Mammary epithelial cell (primary cell): ENCODE measurements around the gene CENPC.

Experiments used
- EZH2 ChIP-seq: IDR thresholded peaks from 2 replicates; pipeline ENCODE4 v1.6.1; 2012; ENCODE audit warnings: low read length, inconsistent platforms, borderline replicate concordance
- TF ChIP-seq, protein P1 (sequence below), 2 donors: IDR thresholded peaks in 1 of 2; conservative IDR thresholded peaks in 1 of 2; 2 replicates each; pipeline ENCODE4 v1.5.1; 2011 to 2012; ENCODE audit warnings: inconsistent platforms in 2 of 2, low read length in 2 of 2, mild to moderate bottlenecking in 2 of 2, control low read depth in 1 of 2, low read depth in 1 of 2; ENCODE audit not compliant: insufficient read depth in 1 of 2; ENCODE audit errors: extremely low read depth in 1 of 2

DNA sequence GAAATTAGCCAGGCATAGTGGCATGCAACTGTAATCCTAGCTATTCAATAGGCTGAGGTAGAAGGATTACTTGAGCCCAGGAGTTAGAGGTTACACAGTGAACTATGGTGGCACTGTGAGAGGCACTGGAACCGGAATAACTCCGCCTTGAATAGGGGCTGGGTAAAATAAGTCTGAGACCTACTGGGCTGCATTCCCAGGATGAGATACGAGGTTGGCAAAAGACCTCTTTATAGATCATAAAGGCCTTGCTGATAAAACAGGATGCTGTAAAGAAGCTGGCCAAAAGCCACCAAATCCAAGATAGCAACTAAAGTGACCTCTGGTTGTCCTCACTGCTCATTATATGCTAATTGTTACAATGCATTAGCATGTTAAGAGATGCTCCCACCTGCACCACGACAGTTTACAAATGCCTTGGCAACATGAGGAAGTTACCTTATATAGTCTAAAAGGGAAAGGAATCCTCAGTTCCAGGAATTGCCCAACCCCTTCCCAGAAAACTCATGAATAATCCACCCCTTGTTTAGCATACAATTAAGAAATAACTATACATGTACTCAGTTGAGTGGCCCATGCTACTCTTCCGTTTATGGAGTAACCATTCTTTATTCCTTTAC, 88.6 kb downstream of the CENPC start:
- TF ChIP-seq, protein P1, sequence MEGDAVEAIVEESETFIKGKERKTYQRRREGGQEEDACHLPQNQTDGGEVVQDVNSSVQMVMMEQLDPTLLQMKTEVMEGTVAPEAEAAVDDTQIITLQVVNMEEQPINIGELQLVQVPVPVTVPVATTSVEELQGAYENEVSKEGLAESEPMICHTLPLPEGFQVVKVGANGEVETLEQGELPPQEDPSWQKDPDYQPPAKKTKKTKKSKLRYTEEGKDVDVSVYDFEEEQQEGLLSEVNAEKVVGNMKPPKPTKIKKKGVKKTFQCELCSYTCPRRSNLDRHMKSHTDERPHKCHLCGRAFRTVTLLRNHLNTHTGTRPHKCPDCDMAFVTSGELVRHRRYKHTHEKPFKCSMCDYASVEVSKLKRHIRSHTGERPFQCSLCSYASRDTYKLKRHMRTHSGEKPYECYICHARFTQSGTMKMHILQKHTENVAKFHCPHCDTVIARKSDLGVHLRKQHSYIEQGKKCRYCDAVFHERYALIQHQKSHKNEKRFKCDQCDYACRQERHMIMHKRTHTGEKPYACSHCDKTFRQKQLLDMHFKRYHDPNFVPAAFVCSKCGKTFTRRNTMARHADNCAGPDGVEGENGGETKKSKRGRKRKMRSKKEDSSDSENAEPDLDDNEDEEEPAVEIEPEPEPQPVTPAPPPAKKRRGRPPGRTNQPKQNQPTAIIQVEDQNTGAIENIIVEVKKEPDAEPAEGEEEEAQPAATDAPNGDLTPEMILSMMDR (conservative IDR thresholded peaks at IDR 0.05 in 1 of 2, IDR thresholded peaks at IDR 0.05 in 1 of 2; ENCODE audit: extremely low read depth in 1 of 2, insufficient read depth in 1 of 2, low read depth in 1 of 2, low read length in 2 of 2) = no peak
- TF ChIP-seq EZH2 = no peak
